B cell (primary cell): ENCODE measurements around the gene PARD3.

ENCODE experiments used
- EZH2 ChIP-seq: IDR thresholded peaks from 2 replicates; pipeline ENCODE4 v1.6.1; 2012; ENCODE audit warnings: borderline replicate concordance, low read depth, mild to moderate bottlenecking, moderate library complexity, low read length; ENCODE audit not compliant: insufficient read depth, poor library complexity, severe bottlenecking
- TF ChIP-seq, protein P1 (sequence below): fragments of 200-600 bp; IDR thresholded peaks from one replicate; pipeline ENCODE4 v1.8.0; 2022; ENCODE audit warnings: antibody characterized with exemption, mild to moderate bottlenecking

DNA sequence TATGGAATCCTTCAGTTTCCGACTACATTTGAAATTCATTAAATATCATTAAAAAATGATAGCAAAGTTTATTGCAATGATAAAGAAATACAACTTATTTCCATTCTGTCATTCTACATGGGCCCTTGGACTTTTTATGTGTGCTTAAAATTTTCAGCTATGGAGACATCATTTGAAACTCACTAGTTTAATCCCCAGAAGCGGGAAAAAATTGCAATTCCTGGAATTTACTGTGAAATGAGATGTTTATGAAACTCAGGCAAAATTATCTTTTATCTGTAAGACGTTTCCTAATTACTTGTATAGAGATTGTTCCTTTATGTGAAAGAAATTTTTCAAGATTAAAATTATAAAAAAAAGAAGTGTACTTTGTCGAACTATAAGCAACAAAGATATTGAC lies 213.4 kb downstream of the PARD3 start:
- TF ChIP-seq, protein P1, sequence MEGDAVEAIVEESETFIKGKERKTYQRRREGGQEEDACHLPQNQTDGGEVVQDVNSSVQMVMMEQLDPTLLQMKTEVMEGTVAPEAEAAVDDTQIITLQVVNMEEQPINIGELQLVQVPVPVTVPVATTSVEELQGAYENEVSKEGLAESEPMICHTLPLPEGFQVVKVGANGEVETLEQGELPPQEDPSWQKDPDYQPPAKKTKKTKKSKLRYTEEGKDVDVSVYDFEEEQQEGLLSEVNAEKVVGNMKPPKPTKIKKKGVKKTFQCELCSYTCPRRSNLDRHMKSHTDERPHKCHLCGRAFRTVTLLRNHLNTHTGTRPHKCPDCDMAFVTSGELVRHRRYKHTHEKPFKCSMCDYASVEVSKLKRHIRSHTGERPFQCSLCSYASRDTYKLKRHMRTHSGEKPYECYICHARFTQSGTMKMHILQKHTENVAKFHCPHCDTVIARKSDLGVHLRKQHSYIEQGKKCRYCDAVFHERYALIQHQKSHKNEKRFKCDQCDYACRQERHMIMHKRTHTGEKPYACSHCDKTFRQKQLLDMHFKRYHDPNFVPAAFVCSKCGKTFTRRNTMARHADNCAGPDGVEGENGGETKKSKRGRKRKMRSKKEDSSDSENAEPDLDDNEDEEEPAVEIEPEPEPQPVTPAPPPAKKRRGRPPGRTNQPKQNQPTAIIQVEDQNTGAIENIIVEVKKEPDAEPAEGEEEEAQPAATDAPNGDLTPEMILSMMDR = no peak
- TF ChIP-seq EZH2 = no peak
